ENCODE measurements around the gene PHACTR3. TPM values are rescaled to one million over a fixed set of nuclear protein-coding genes. Genes with fewer than 3 reads are reported as not detected.

Gene PHACTR3
- total and polyA plus RNA-seq, 2 donors (not counting 3 experiments of a cell fraction or from before 2014, with no cell fraction given), result not detected

DNA sequence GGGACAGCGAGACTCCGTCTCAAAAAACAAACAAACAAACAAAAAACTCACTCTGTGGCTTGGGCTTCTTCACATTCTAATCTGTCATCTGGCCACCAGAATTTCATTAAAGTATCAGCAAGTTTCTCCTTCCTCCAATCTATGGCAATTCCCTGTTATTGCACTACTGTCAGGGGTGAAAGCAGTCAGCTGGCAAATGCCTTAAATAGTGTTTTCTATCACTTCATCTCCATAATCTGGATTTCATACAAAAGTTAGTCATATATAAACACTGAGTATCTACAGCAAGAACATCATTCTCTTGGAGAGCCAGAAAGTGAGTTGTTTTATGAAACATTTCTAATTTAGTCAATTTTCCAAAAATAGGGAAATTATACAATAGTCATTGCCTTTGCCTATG, 56.1 kb downstream of the PHACTR3 start:
- Histone ChIP-seq H3K9me3 (replicated peaks; ENCODE audit: control insufficient read depth, insufficient read depth, low read length) (peaks cover 3% of the 10 kb centered on the region), H3K79me2 (ENCODE audit: control insufficient read depth, insufficient read depth, low read length) (no peaks in the 10 kb centered on the region), H3K4me2 (ENCODE audit: insufficient read depth, low read length) (no peak overlapping the region), H3K4me1 (ENCODE audit: control insufficient read depth, extremely low read depth, insufficient read depth, low read length) (no peaks in the 10 kb centered on the region), H2AFZ (ENCODE audit: low read depth, low read length) (no peak overlapping the region), H3K9ac (replicated peaks; ENCODE audit: extremely low read depth, insufficient read depth, low read length) (no peak overlapping the region), H3K9me1 (replicated peaks; ENCODE audit: control insufficient read depth, extremely low read depth, insufficient read depth, low read length) (no peaks in the 10 kb centered on the region), H3K27ac (ENCODE audit: insufficient read depth, low read depth, low read length) (no peak overlapping the region), H3K4me3 (replicated peaks in 1 of 3; ENCODE audit: insufficient read depth in 1 of 3, low read depth in 1 of 3, low read length in 3 of 3) (no peak overlapping the region), H3K36me3 (ENCODE audit: control insufficient read depth in 2 of 2, extremely low read depth in 1 of 2, insufficient read depth in 2 of 2, low read length in 2 of 2) (no peaks in the 10 kb centered on the region), H3K27me3 (ENCODE audit: control insufficient read depth in 2 of 2, insufficient read depth in 2 of 2, low read length in 2 of 2) (no peaks in the 10 kb centered on the region), H4K20me1 (replicated peaks; ENCODE audit: control insufficient read depth, extremely low read depth, insufficient read depth, low read length) (no peaks in the 10 kb centered on the region)
- intact Hi-C loops (cut with micrococcal nuclease) (no loop called here), dilution Hi-C loops (cut with MboI; ENCODE audit: extremely low pct_ligation_motif_present, low sequenced_read_pairs) (no loop called here)
- TF ChIP-seq, protein P1, sequence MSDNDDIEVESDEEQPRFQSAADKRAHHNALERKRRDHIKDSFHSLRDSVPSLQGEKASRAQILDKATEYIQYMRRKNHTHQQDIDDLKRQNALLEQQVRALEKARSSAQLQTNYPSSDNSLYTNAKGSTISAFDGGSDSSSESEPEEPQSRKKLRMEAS (IDR thresholded peaks at IDR 0.05; ENCODE audit: insufficient read depth, insufficient read length), result no peak
- TF ChIP-seq POLR2AphosphoS5 (IDR thresholded peaks at IDR 0.05; ENCODE audit: insufficient read depth, low read depth, low read length) (no peak), EZH2 (IDR thresholded peaks at IDR 0.05; ENCODE audit: borderline replicate concordance, low read depth, low read length, severe bottlenecking) (no peak), FOS (IDR thresholded peaks at IDR 0.05; ENCODE audit: borderline replicate concordance, insufficient read depth, low read length) (no peak), JUN (IDR thresholded peaks at IDR 0.05; ENCODE audit: borderline replicate concordance, insufficient read depth, insufficient read length, low read depth) (no peak), MYC (IDR thresholded peaks at IDR 0.05; ENCODE audit: low read depth, low read length) (no peak), GATA2 (IDR thresholded peaks at IDR 0.05; ENCODE audit: insufficient read depth, insufficient read length, low read depth, low read length) (no peak), POLR2A (IDR thresholded peaks at IDR 0.05; ENCODE audit: low read depth, low read length) (no peak)
- TF ChIP-seq, protein P2, sequence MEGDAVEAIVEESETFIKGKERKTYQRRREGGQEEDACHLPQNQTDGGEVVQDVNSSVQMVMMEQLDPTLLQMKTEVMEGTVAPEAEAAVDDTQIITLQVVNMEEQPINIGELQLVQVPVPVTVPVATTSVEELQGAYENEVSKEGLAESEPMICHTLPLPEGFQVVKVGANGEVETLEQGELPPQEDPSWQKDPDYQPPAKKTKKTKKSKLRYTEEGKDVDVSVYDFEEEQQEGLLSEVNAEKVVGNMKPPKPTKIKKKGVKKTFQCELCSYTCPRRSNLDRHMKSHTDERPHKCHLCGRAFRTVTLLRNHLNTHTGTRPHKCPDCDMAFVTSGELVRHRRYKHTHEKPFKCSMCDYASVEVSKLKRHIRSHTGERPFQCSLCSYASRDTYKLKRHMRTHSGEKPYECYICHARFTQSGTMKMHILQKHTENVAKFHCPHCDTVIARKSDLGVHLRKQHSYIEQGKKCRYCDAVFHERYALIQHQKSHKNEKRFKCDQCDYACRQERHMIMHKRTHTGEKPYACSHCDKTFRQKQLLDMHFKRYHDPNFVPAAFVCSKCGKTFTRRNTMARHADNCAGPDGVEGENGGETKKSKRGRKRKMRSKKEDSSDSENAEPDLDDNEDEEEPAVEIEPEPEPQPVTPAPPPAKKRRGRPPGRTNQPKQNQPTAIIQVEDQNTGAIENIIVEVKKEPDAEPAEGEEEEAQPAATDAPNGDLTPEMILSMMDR (IDR thresholded peaks at IDR 0.05; ENCODE audit: extremely low read depth in 1 of 2, insufficient read depth in 1 of 2, low read depth in 1 of 2, low read length in 2 of 2), result no peak
- DNase-seq (ENCODE audit: low read depth, low spot score) (no peak), FAIRE-seq (no peak)
- ChIA-PET CTCF (no interaction called here), POLR2A (no interaction called here)
- no TSS peak for BruUV-seq (replicated peaks)
